GM12878 (cell line): ENCODE results near the gene PTPRN2.

Source experiments
- CTCF ChIP-seq, 3 experiments: IDR thresholded peaks in 2 of 3; conservative IDR thresholded peaks in 1 of 3; 2 replicates each; pipeline ENCODE4 v1.5.1; 2011; ENCODE audit warnings: low read depth in 3 of 3, low read length in 3 of 3, mild to moderate bottlenecking in 3 of 3, control low read depth in 2 of 3, moderate library complexity in 2 of 3, inconsistent platforms in 1 of 3, mixed read lengths in 1 of 3; ENCODE audit not compliant: control insufficient read depth in 2 of 3, insufficient read depth in 1 of 3; ENCODE audit errors: extremely low read depth in 1 of 3
- MXI1 ChIP-seq: fragments of 150-350 bp; IDR thresholded peaks from 2 replicates; pipeline ENCODE4 v1.6.1; 2011; ENCODE audit warnings: low read depth, mild to moderate bottlenecking, inconsistent platforms, low read length, improper control_type of control experiment
- POLR2AphosphoS5 ChIP-seq: IDR thresholded peaks from 2 replicates; pipeline ENCODE4 v1.6.1; 2011; ENCODE audit warnings: mild to moderate bottlenecking, low read length, inconsistent platforms
- ZNF274 ChIP-seq: IDR thresholded peaks from one replicate; pipeline ENCODE4 v1.8.0; 2011; ENCODE audit not compliant: insufficient read length, insufficient read depth

GRCh38 chr7:158166386-158167340 is 421.0 kb downstream of the PTPRN2 start:
- TF ChIP-seq ZNF274: no peak
- TF ChIP-seq POLR2AphosphoS5: no peak
- TF ChIP-seq MXI1: no peak
- TF ChIP-seq CTCF (IDR thresholded peaks at IDR 0.05 in 2 of 3, conservative IDR thresholded peaks at IDR 0.05 in 1 of 3; ENCODE audit: control insufficient read depth in 2 of 3, extremely low read depth in 1 of 3, insufficient read depth in 1 of 3, low read depth in 3 of 3, low read length in 3 of 3): no peak
